Colonic mucosa (tissue), 4 donors: Measurements from ENCODE around the gene SHB. TPM values are rescaled to one million over a fixed set of nuclear protein-coding genes. Genes with fewer than 3 reads are reported as not detected.

ENCODE experiments used
- DNase-seq: peaks from one replicate; pipeline ENCODE4 v3.0.0-alpha.2; 2020
- H3K27ac ChIP-seq: fragments of 200-600 bp; one replicate; pipeline ENCODE4 v1.8.0; 2021
- H3K27me3 ChIP-seq: fragments of 200-600 bp; one replicate; pipeline ENCODE4 v1.8.0; 2021
- H3K36me3 ChIP-seq: fragments of 200-600 bp; one replicate; pipeline ENCODE4 v1.8.0; 2021
- H3K4me1 ChIP-seq: fragments of 200-600 bp; one replicate; pipeline ENCODE4 v1.8.0; 2021; ENCODE audit warnings: mild to moderate bottlenecking
- H3K4me3 ChIP-seq: fragments of 200-600 bp; one replicate; pipeline ENCODE4 v1.8.0; 2021
- H3K9ac ChIP-seq, 2 donors: one replicate each; pipeline ENCODE4 v1.7.0; 2013; ENCODE audit warnings: control low read depth in 2 of 2, low read depth in 2 of 2, low read length in 2 of 2
- H3K9me3 ChIP-seq: fragments of 200-600 bp; one replicate; pipeline ENCODE4 v1.8.0; 2021
- CTCF ChIP-seq: fragments of 200-600 bp; IDR thresholded peaks from one replicate; pipeline ENCODE4 v1.8.0; 2022; ENCODE audit warnings: antibody characterized with exemption, mild to moderate bottlenecking
- intact Hi-C: fragments of 100-400 bp; cut with DNase I; formaldehyde crosslinking; loops from one replicate; pipeline ENCODE4 v1.14.1; 2022
- total RNA-seq, 2 donors: library from RNA; stranded (reverse); fragmentation: NEBNext Ultra II Directional in 1 of 2; extraction: Animal tissue kit (Norgen Biotek cat#: 25700) in 1 of 2; gene quantifications; one replicate each; pipeline ENCODE4 v1.2.1, GENCODE V29; 2021
- donor health status: healthy.
- donor health status: DM: no; HTN: no; CAD: no.
- donor health status: DM: no; HTN: no; CAD: no.

Gene SHB
- total RNA-seq, 2 donors from 2014 or later: 17.4 to 24.0 TPM

GRCh38 chr9:38032266-38033110 lies 36.5 kb downstream of the SHB start:
- Histone ChIP-seq H3K4me1 (peaks cover 13% of the 10 kb centered on the region), H3K4me3 (no peak overlapping the region), H3K9me3 (no peaks in the 10 kb centered on the region), H3K9ac (peak overlapping the region; percentile 14 to 74), H3K27me3 (no peaks in the 10 kb centered on the region), H3K27ac (peak overlapping the region; percentile 83), H3K36me3 (no peaks in the 10 kb centered on the region)
- no peak for TF ChIP-seq CTCF
- DNase-seq: peak; percentile 89
- intact Hi-C loops: no loop called here

- TF ChIP-seq CTCF: no peak
- Histone ChIP-seq H3K9ac (peak overlapping the region; percentile 49 to 74), H3K9me3 (no peaks in the 10 kb centered on the region), H3K4me1 (peaks cover 22% of the 10 kb centered on the region), H3K4me3 (no peak overlapping the region), H3K36me3 (no peaks in the 10 kb centered on the region), H3K27me3 (no peaks in the 10 kb centered on the region), H3K27ac (peak overlapping the region; percentile 83)
- intact Hi-C loops: loop anchor here (2.0 kb wide), 1 partner anchor 35 kb away; no protein-coding TSS in a partner anchor
- no peak for DNase-seq
Measured at GRCh38 chr9:38031594-38031993, 37.4 kb downstream of the SHB start.

GRCh38 chr9:38030658-38031057 lies 38.4 kb downstream of the SHB start:
- no peak for DNase-seq
- Histone ChIP-seq H3K4me3 (no peak overlapping the region), H3K9me3 (no peaks in the 10 kb centered on the region), H3K27me3 (no peaks in the 10 kb centered on the region), H3K9ac (no peak overlapping the region), H3K36me3 (no peaks in the 10 kb centered on the region), H3K4me1 (peaks cover 27% of the 10 kb centered on the region), H3K27ac (no peak overlapping the region)
- TF ChIP-seq CTCF: no peak
- intact Hi-C loops: loop anchor here (2.0 kb wide), 1 partner anchor 36 kb away; no protein-coding TSS in a partner anchor

GRCh38 chr9:38029915-38030638 lies 39.0 kb downstream of the SHB start:
- H3K27ac ChIP-seq: no peak overlapping the region

More at GRCh38 chr9:38029915-38030638, 39.0 kb downstream of the SHB start:
- H3K9ac ChIP-seq: no peak overlapping the region
- intact Hi-C loops: loop anchor here (2.0 to 10.0 kb wide), 2 partner anchors 37 to 55 kb away; no protein-coding TSS in a partner anchor
- H3K4me3 ChIP-seq: no peak overlapping the region
- H3K4me1 ChIP-seq: peaks cover 27% of the 10 kb centered on the region
- no peaks in the 10 kb centered on the region for H3K36me3 ChIP-seq
- H3K9me3 ChIP-seq: no peaks in the 10 kb centered on the region
- no peak for DNase-seq
- no peak for TF ChIP-seq CTCF
- H3K27me3 ChIP-seq: no peaks in the 10 kb centered on the region
